Suppressor macrophage treated with lipopolysaccharide for 1 hour (primary cell): ENCODE measurements around the gene DCTPP1.

Source experiments
- DNase-seq, 3 donors: peaks; one replicate each; pipeline ENCODE4 v3.0.0-alpha.2; 2020 to 2022

DCTPP1 gene

GRCh38 chr16:30380803-30381208, 49.0 kb downstream of the DCTPP1 start:
- DNase-seq = no peak

- no peak for DNase-seq
Observed at GRCh38 chr16:30380072-30380802, 49.6 kb downstream of the DCTPP1 start.

GRCh38 chr16:30379158-30379783, 50.6 kb downstream of the DCTPP1 start:
- no peak for DNase-seq

GRCh38 chr16:30378236-30379157, 51.3 kb downstream of the DCTPP1 start:
- DNase-seq = peak; percentile 98 to 100 (median 99)

GRCh38 chr16:30377812-30378235, 52.0 kb downstream of the DCTPP1 start:
- peak; percentile 65 to 83 (median 73) for DNase-seq

GRCh38 chr16:30377050-30377811, 52.6 kb downstream of the DCTPP1 start:
- peak in 1 of 3 donors; percentile 54 for DNase-seq

GRCh38 chr16:30376461-30376902, 53.3 kb downstream of the DCTPP1 start:
- DNase-seq = no peak

- DNase-seq = no peak
Observed at GRCh38 chr16:30375864-30376263, 54.0 kb downstream of the DCTPP1 start.

GRCh38 chr16:30374538-30374937, 55.3 kb downstream of the DCTPP1 start, which contains the start of gene MYL11:
MYL11 (plus strand) TSS chr16:30374802; CDS start chr16:30374858, 56 bp downstream.
- DNase-seq = no peak
